ENCODE data around the gene SHISA6.
"Not testable (repeated sequence)": the region's sequence is repeated elsewhere in the genome, so short reads cannot be mapped to it uniquely, and the experiment has no call there.

The SHISA6 gene

GRCh38 chr17:11309033-11309432 is 68.0 kb downstream of the SHISA6 start:
- Histone ChIP-seq H3K36me3 (ENCODE audit: low read length) (no peaks in the 10 kb centered on the region), H3K4me2 (ENCODE audit: low read depth, low read length, poor library complexity, severe bottlenecking) (no peak overlapping the region), H3K4me3 (ENCODE audit: insufficient read depth, low read length, poor library complexity, severe bottlenecking) (no peak overlapping the region), H2AFZ (ENCODE audit: low read depth, low read length, severe bottlenecking) (no peak overlapping the region), H3K79me2 (ENCODE audit: insufficient read depth, low read length) (no peaks in the 10 kb centered on the region), H3F3A (ENCODE audit: insufficient read depth) (no peaks in the 10 kb centered on the region), H3K9me3 (ENCODE audit: insufficient read depth, low read length) (no peaks in the 10 kb centered on the region), H3K27me3 (ENCODE audit: low read length) (no peaks in the 10 kb centered on the region), H3K27ac (ENCODE audit: low read depth, low read length) (no peak overlapping the region), H3K9me2 (replicated peaks; ENCODE audit: insufficient read depth, low read length) (no peaks in the 10 kb centered on the region), H4K20me1 (ENCODE audit: low read depth, low read length) (no peaks in the 10 kb centered on the region), H3K9ac (ENCODE audit: low read length) (no peak overlapping the region)
- TF ChIP-seq EZH2phosphoT487 (conservative IDR thresholded peaks at IDR 0.05; ENCODE audit: low read length) (no peak), CTCF (IDR thresholded peaks at IDR 0.05; ENCODE audit: insufficient read depth, low read length, poor library complexity, severe bottlenecking) (no peak)

- H3K9me2 ChIP-seq (replicated peaks; ENCODE audit: insufficient read depth, low read length) = no peaks in the 10 kb centered on the region
- TF ChIP-seq EZH2phosphoT487 (conservative IDR thresholded peaks at IDR 0.05; ENCODE audit: low read length) (no peak), CTCF (IDR thresholded peaks at IDR 0.05; ENCODE audit: insufficient read depth, low read length, poor library complexity, severe bottlenecking) (no peak)
- H3K79me2 ChIP-seq (ENCODE audit: insufficient read depth, low read length) = no peaks in the 10 kb centered on the region
- no peaks in the 10 kb centered on the region for H3K9me3 ChIP-seq (ENCODE audit: insufficient read depth, low read length)
- H3K4me2 ChIP-seq (ENCODE audit: low read depth, low read length, poor library complexity, severe bottlenecking) = no peak overlapping the region
- H3K27me3 ChIP-seq (ENCODE audit: low read length) = no peaks in the 10 kb centered on the region
- H3K9ac ChIP-seq (ENCODE audit: low read length) = no peak overlapping the region
- H3K36me3 ChIP-seq (ENCODE audit: low read length) = no peaks in the 10 kb centered on the region
- H3K27ac ChIP-seq (ENCODE audit: low read depth, low read length) = no peak overlapping the region
- no peaks in the 10 kb centered on the region for H4K20me1 ChIP-seq (ENCODE audit: low read depth, low read length)
- no peak overlapping the region for H2AFZ ChIP-seq (ENCODE audit: low read depth, low read length, severe bottlenecking)
- no peak overlapping the region for H3K4me3 ChIP-seq (ENCODE audit: insufficient read depth, low read length, poor library complexity, severe bottlenecking)
- H3F3A ChIP-seq (ENCODE audit: insufficient read depth) = no peaks in the 10 kb centered on the region
Observed at GRCh38 chr17:11309850-11310249, 68.8 kb downstream of the SHISA6 start.

GRCh38 chr17:11316451-11316850 is 75.4 kb downstream of the SHISA6 start:
- H3K4me3 ChIP-seq (ENCODE audit: insufficient read depth, low read length, poor library complexity, severe bottlenecking); H3K4me2 ChIP-seq (ENCODE audit: low read depth, low read length, poor library complexity, severe bottlenecking); H4K20me1 ChIP-seq (ENCODE audit: low read depth, low read length); H3K27ac ChIP-seq (ENCODE audit: low read depth, low read length); H3K79me2 ChIP-seq (ENCODE audit: insufficient read depth, low read length); H3K27me3 ChIP-seq (ENCODE audit: low read length); H3K9ac ChIP-seq (ENCODE audit: low read length); H3K36me3 ChIP-seq (ENCODE audit: low read length); H2AFZ ChIP-seq (ENCODE audit: low read depth, low read length, severe bottlenecking); H3K9me3 ChIP-seq (ENCODE audit: insufficient read depth, low read length); H3F3A ChIP-seq (ENCODE audit: insufficient read depth); H3K9me2 ChIP-seq (replicated peaks; ENCODE audit: insufficient read depth, low read length): not testable (repeated sequence)

- Histone ChIP-seq H3K9me3 (ENCODE audit: insufficient read depth, low read length) (no peaks in the 10 kb centered on the region), H3K4me2 (ENCODE audit: low read depth, low read length, poor library complexity, severe bottlenecking) (no peak overlapping the region), H3K9me2 (replicated peaks; ENCODE audit: insufficient read depth, low read length) (no peaks in the 10 kb centered on the region), H3K79me2 (ENCODE audit: insufficient read depth, low read length) (no peaks in the 10 kb centered on the region), H3K27ac (ENCODE audit: low read depth, low read length) (no peak overlapping the region), H3K4me3 (ENCODE audit: insufficient read depth, low read length, poor library complexity, severe bottlenecking) (no peak overlapping the region), H3K36me3 (ENCODE audit: low read length) (no peaks in the 10 kb centered on the region), H3K27me3 (ENCODE audit: low read length) (no peaks in the 10 kb centered on the region), H4K20me1 (ENCODE audit: low read depth, low read length) (no peaks in the 10 kb centered on the region), H3F3A (ENCODE audit: insufficient read depth) (no peaks in the 10 kb centered on the region), H3K9ac (ENCODE audit: low read length) (no peak overlapping the region), H2AFZ (ENCODE audit: low read depth, low read length, severe bottlenecking) (no peak overlapping the region)
- TF ChIP-seq CTCF (IDR thresholded peaks at IDR 0.05; ENCODE audit: insufficient read depth, low read length, poor library complexity, severe bottlenecking) = no peak
- TF ChIP-seq EZH2phosphoT487 (conservative IDR thresholded peaks at IDR 0.05; ENCODE audit: low read length) = no peak
Observed at GRCh38 chr17:11318207-11318606, 77.2 kb downstream of the SHISA6 start.

All from SU-DHL-6 (cell line).